Caco-2 (cell line): ENCODE data around the gene EIF2A. TPM values are rescaled to one million over a fixed set of nuclear protein-coding genes. Genes with fewer than 3 reads are reported as not detected.

ENCODE experiments used
- BruUV-seq: library from RNA; stranded (reverse); fragments of 400-500 nt; replicated peaks from 2 replicates; lab custom pipeline; 2021; lab: Mats Ljungman, UMichigan
- CTCF ChIA-PET: fragments of 300-600 bp; sonication (Branson Sonifier 250); formaldehyde crosslinking; loops from one replicate; lab custom pipeline; 2022; ENCODE audit warnings: antibody characterized with exemption; lab: Charles Lee
- POLR2A ChIA-PET: fragments of 300-600 bp; sonication (Branson Sonifier 250); formaldehyde crosslinking; loops from one replicate; lab custom pipeline; 2022; ENCODE audit warnings: antibody characterized with exemption; lab: Charles Lee
- DNase-seq, 2 experiments: peaks; one replicate each; pipeline versions ENCODE4 v3.0.0 to v3.0.0-alpha.2; 2020 to 2022
- H3K27me3 ChIP-seq: replicated peaks from 2 replicates; pipeline ENCODE4 v1.6.0; 2011; ENCODE audit warnings: low read length; ENCODE audit not compliant: control insufficient read depth, insufficient read depth
- H3K36me3 ChIP-seq: 2 replicates; pipeline ENCODE4 v1.5.1; 2011; ENCODE audit warnings: low read length; ENCODE audit not compliant: control insufficient read depth, insufficient read depth
- H3K4me1 ChIP-seq: fragments of 250-450 bp; sonication (Bioruptor Pico); 2 replicates; pipeline ENCODE4 v1.5.1; 2020; ENCODE audit warnings: mild to moderate bottlenecking
- H3K4me3 ChIP-seq: 2 replicates; pipeline ENCODE4 v1.5.1; 2011; ENCODE audit warnings: low read depth, mild to moderate bottlenecking, control low read depth, low read length
- H3K9me3 ChIP-seq: fragments of 250-450 bp; sonication (Bioruptor Pico); 2 replicates; pipeline ENCODE4 v1.5.1; 2020; ENCODE audit warnings: mild to moderate bottlenecking, moderate library complexity
- H3K27ac Mint-ChIP-seq: one replicate; pipeline ENCODE4 v1.8.0; 2022; ENCODE audit warnings: mixed read lengths; ENCODE audit not compliant: unreplicated experiment
- H3K27me3 Mint-ChIP-seq: one replicate; pipeline ENCODE4 v1.8.0; 2022; ENCODE audit warnings: mixed read lengths; ENCODE audit not compliant: insufficient read depth, unreplicated experiment
- H3K36me3 Mint-ChIP-seq: one replicate; pipeline ENCODE4 v1.8.0; 2022; ENCODE audit warnings: mild to moderate bottlenecking, mixed read lengths; ENCODE audit not compliant: insufficient read depth, unreplicated experiment
- H3K4me1 Mint-ChIP-seq: one replicate; pipeline ENCODE4 v1.8.0; 2022; ENCODE audit warnings: low read depth, mixed read lengths; ENCODE audit not compliant: unreplicated experiment
- H3K4me3 Mint-ChIP-seq: one replicate; pipeline ENCODE4 v1.8.0; 2022; ENCODE audit warnings: mild to moderate bottlenecking, moderate library complexity, mixed read lengths; ENCODE audit not compliant: unreplicated experiment
- H3K9me3 Mint-ChIP-seq: one replicate; pipeline ENCODE4 v1.8.0; 2022; ENCODE audit warnings: mixed read lengths; ENCODE audit not compliant: unreplicated experiment
- CTCF ChIP-seq, 2 experiments: fragments of 200-600 bp in 1 of 2; IDR thresholded peaks; 1 replicate in 1 of 2; 2 replicates in 1 of 2; pipeline versions ENCODE4 v1.5.1 to v1.8.0; 2011 to 2022; ENCODE audit warnings: antibody characterized with exemption in 1 of 2, control low read depth in 1 of 2, inconsistent platforms in 1 of 2, low read depth in 1 of 2, low read length in 1 of 2, mild to moderate bottlenecking in 1 of 2, moderate library complexity in 1 of 2; ENCODE audit not compliant: insufficient read depth in 1 of 2, severe bottlenecking in 1 of 2, unreplicated experiment in 1 of 2
- intact Hi-C: fragments of 100-400 bp; cut with micrococcal nuclease; formaldehyde crosslinking; loops from one replicate; pipeline ENCODE4 v1.10.0; 2022; ENCODE audit not compliant: unreplicated experiment
- total RNA-seq: library from RNA; stranded (reverse); gene quantifications from 2 replicates; pipeline ENCODE4 v1.2.3, GENCODE V29; 2022

Gene EIF2A
- total RNA-seq, 1 experiment from 2014 or later: 97.1 TPM

- intact Hi-C loops: no loop called here
- no TSS peak for BruUV-seq
- H3K4me1 ChIP-seq: no peaks in the 10 kb centered on the region
- no peaks in the 10 kb centered on the region for H3K27me3 ChIP-seq
- Mint-ChIP-seq H3K4me3 (no peak overlapping the region), H3K36me3 (no peaks in the 10 kb centered on the region), H3K9me3 (no peaks in the 10 kb centered on the region), H3K27ac (no peak overlapping the region), H3K4me1 (no peaks in the 10 kb centered on the region), H3K27me3 (no peaks in the 10 kb centered on the region)
- no peaks in the 10 kb centered on the region for H3K36me3 ChIP-seq
- TF ChIP-seq CTCF (IDR thresholded peaks at IDR 0.05; ENCODE audit: insufficient read depth in 1 of 2, low read depth in 1 of 2, low read length in 1 of 2, severe bottlenecking in 1 of 2, unreplicated experiment in 1 of 2): no peak
- H3K9me3 ChIP-seq: no peaks in the 10 kb centered on the region
- ChIA-PET POLR2A (no interaction called here), CTCF (no interaction called here)
- H3K4me3 ChIP-seq: no peak overlapping the region
- no peak for DNase-seq
Measured at GRCh38 chr3:150531775-150532174, 14.8 kb upstream of the EIF2A start.

- Mint-ChIP-seq H3K27ac (no peak overlapping the region), H3K27me3 (no peaks in the 10 kb centered on the region), H3K9me3 (no peaks in the 10 kb centered on the region), H3K36me3 (peaks cover 9% of the 10 kb centered on the region), H3K4me1 (no peaks in the 10 kb centered on the region), H3K4me3 (no peak overlapping the region)
- Histone ChIP-seq H3K9me3 (no peaks in the 10 kb centered on the region), H3K27me3 (no peaks in the 10 kb centered on the region), H3K36me3 (no peaks in the 10 kb centered on the region), H3K4me3 (no peak overlapping the region), H3K4me1 (no peaks in the 10 kb centered on the region)
- intact Hi-C loops: no loop called here
- TF ChIP-seq CTCF (IDR thresholded peaks at IDR 0.05; ENCODE audit: insufficient read depth in 1 of 2, low read depth in 1 of 2, low read length in 1 of 2, severe bottlenecking in 1 of 2, unreplicated experiment in 1 of 2): no peak
- CTCF ChIA-PET: no interaction called here
- no TSS peak for BruUV-seq
- no peak for DNase-seq
- POLR2A ChIA-PET: no interaction called here
Measured at GRCh38 chr3:150535204-150535603, 11.4 kb upstream of the EIF2A start.

- Mint-ChIP-seq H3K9me3 (no peaks in the 10 kb centered on the region), H3K4me3 (no peak overlapping the region), H3K4me1 (no peaks in the 10 kb centered on the region), H3K36me3 (peaks cover 30% of the 10 kb centered on the region), H3K27ac (no peak overlapping the region), H3K27me3 (no peaks in the 10 kb centered on the region)
- no peak for DNase-seq
- no peak for TF ChIP-seq CTCF (IDR thresholded peaks at IDR 0.05; ENCODE audit: insufficient read depth in 1 of 2, low read depth in 1 of 2, low read length in 1 of 2, severe bottlenecking in 1 of 2, unreplicated experiment in 1 of 2)
- no TSS peak for BruUV-seq
- ChIA-PET CTCF (no interaction called here), POLR2A (interaction anchor here (0.5 kb wide), 1 partner anchor 21 kb away, joined by 3 read pairs; no protein-coding TSS in a partner anchor)
- Histone ChIP-seq H3K4me1 (no peaks in the 10 kb centered on the region), H3K9me3 (no peaks in the 10 kb centered on the region), H3K4me3 (no peak overlapping the region), H3K36me3 (0 out of 2 replicates have a peak, but pooled peaks cover 2% of the 10 kb centered on the region), H3K27me3 (no peaks in the 10 kb centered on the region)
- intact Hi-C loops: no loop called here
Measured at GRCh38 chr3:150538324-150539208, 8.0 kb upstream of the EIF2A start.
